GM19452 (cell line): Measurements from ENCODE around the gene CNN3.

Experiments used
- ATAC-seq: cut with Tn5 transposase; IDR thresholded peaks from one replicate; pipeline ENCODE4 v1.9.1; 2021; ENCODE audit not compliant: unreplicated experiment

Gene CNN3

DNA sequence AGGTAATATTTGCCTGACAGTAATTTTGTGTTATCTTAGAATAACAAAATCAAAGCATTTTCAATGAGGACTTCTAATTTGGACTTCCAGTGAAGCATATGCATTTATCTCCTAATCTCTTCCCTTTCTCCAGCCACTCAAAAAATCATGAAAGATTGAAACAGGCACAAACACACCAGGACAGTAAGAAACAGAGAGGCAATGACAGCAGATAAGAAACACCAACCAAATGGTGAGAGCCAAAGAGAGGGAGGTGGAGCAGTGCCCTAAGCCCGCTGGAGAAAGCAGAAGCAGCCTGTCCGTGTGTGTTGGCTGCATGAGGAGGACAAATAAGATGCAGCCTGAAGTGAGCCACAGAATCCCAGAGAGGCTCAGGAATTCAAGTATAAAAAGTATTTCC, 67.7 kb downstream of the CNN3 start:
- ATAC-seq, result no peak

DNA sequence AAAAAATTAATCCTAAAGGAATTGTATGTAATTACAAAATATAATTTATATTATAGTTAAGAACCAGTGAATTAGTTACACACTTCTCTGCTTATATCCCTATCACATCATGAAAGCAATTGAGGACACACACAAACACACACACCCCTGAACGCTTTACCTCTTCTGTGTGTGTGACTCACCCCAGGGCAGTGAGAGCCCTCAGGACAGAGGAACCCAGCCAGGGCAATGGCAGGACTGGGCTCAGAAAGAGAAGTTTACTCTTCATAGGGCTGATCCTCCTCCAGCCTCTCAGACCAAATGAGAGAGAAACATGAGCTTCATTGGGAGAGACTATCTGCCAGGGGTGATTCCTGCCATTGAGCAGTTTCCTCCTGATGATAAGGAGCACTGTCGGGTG, 68.6 kb downstream of the CNN3 start:
- no peak for ATAC-seq

DNA sequence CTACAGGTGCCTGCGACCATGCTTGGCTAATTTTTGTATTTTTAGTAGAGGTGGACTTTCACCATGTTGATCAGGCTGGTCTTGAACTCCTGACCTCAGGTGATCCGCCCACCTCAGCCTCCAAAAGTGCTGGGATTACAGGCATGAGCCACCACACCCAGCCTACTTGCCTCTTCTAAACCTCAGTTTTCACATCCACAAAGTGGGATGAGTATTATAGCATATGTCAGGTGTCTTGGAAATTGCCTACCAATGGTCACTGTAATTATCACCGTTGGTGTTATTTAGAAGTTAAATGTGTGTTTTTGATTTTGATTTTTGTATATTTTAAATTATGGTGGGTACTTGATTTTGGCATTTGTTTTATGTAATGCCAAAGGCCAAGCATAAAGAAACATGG, 70.0 kb downstream of the CNN3 start:
- ATAC-seq, result no peak

DNA sequence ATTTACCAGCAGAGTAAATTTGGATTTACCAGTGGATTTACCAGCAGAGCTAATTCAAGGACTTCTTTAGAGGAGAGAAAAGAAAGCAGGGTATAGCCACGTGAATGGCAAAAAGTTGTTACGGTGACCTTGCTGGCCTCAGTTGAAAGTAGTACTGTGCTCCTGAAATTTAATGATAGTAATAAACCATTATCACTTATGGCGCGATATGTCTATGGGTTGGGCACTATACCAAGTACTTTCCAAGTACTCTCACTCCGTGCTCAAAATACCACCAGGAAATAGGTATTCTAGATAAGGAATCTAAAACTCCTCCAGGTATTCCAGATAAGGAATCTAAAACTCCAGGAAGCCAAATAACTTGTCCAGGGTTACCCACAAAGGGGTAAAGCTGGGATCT, 70.9 kb downstream of the CNN3 start:
- no peak for ATAC-seq

DNA sequence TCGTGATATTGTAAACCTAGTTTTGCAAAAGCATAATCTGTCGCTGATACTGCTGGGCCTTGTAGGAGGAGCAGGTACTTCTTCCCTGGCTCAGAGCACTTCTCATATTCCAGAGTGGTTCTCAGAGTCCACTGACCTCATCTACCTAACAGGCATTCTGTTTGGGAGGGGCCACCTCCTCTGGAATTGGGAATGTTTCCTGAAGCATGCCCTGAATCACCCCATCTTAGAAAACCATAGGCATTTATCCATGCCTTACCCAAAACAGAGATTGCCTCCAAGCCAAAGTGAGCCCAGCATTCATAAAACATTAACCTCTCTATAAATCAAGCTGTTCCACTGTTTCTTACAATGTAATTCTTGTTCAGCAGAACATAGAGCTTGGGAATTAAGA, 71.6 kb downstream of the CNN3 start:
- no peak for ATAC-seq

DNA sequence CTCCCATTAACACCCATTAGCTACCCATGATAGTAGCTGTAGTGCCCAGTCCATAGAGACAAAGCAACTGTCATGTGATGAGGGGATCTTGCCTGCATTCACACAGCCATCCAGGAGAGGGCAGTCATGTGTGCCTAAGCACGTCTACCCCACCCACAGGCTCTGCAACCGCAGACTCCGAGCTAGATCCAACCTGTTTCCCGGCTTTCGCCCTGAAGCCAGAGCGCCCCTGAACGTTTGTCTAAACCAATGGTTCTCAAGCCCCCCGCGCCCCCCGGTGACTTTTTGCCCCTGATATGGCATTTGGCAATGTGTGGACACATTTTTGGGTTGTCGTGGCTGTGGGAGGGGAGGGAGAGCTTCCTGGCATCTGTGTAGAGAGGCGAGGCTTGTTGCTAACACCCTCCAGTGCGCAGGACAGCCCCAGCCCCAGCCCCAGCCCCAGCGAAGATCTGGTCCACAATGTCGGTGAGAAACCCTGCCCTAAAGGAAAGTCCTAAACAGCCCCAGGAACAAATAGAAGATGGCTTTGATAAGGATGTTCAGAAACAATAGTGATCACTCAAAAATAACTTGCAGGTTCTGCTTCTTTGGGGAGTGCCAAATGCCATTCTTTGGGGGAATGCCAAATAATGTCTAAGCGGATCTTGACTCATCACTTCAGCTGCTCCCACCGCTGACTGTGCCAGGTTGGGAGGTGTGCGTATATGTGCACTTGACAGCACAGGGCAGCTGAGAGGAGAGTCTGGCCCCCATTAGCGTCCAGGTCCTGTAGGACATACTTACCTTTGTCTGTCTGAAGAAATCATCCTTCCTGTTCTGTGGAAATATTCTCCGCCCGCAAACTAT, 72.2 kb downstream of the CNN3 start:
- peak; percentile 98 for ATAC-seq

DNA sequence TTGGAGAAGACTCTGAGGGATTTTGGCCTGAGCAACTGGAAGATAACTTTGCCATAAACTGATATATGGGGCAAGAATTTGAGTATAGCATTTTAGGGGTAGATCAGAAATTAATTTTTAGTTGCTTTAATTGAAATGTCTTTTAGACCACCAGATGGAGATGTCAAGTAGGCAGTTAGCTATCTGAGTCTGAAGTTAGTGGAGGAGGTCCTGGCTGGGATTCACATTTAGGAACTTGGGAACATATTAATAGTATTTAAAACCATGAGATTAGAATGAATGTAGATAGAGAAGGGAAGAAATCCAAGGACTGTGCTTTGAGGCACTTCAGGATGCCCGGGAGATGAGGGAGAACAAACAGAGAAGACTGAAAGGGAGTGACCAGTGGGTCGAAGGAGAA, 74.1 kb downstream of the CNN3 start:
- no peak for ATAC-seq

DNA sequence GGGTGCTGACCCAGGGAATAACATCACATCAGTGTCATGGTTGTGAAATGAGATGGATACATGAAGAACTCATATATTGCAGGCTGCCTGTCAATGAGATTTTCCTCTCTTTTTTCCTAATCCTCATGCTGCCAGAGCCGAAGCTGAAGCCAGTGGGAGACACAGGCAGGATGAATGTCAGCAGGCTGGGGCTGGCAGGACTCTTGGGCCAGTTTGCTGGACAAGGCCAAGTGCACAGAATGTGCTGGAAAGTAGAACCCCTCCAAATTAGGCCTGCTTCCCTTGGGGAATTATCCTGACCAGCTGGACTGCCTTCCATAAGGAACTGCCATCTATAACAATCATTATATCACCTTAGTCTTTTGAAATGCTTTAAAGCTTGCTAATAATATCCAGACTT, 75.3 kb downstream of the CNN3 start:
- ATAC-seq, result no peak
